ENCODE results near the gene ANKRD33B. TPM values are rescaled to one million over a fixed set of nuclear protein-coding genes. Genes with fewer than 3 reads are reported as not detected.

ANKRD33B gene
- total and polyA plus RNA-seq, 2 experiments from 2014 or later = 0.71 to 1.5 TPM

- DNase-seq = no peak
- Histone ChIP-seq H3K79me2 (ENCODE audit: insufficient read depth) (peaks cover 8% of the 10 kb centered on the region; the same call in 1 of the 2 replicates), H3K9ac (no peak overlapping the region), H3K36me3 (ENCODE audit: low read depth) (peaks cover 15% of the 10 kb centered on the region), H3K4me1 (ENCODE audit: insufficient read depth) (no peaks in the 10 kb centered on the region; the same call in 1 of the 2 replicates), H3K9me2 (ENCODE audit: insufficient read depth) (no peaks in the 10 kb centered on the region), H3K27me3 (replicated peaks; ENCODE audit: insufficient read depth) (no peaks in the 10 kb centered on the region), H2AFZ (no peak overlapping the region), H3K4me3 (no peak overlapping the region), H3F3A (ENCODE audit: insufficient read depth) (no peaks in the 10 kb centered on the region), H3K4me2 (ENCODE audit: unreplicated experiment) (no peak overlapping the region), H3K9me3 (ENCODE audit: low read depth) (no peaks in the 10 kb centered on the region), H3K27ac (no peak overlapping the region), H4K20me1 (ENCODE audit: insufficient read depth) (no peaks in the 10 kb centered on the region)
- in situ Hi-C loops (cut with MboI) = loop anchor here (25.0 kb wide), 2 partner anchors 505 to 1330 kb away; no protein-coding TSS in a partner anchor
- 98 to 99% methylated on average over 22 of the region's 22 CpGs for WGBS, 2 experiments (ENCODE audit: low coverage in 1 of 2, low lambda C conversion rate in 2 of 2, missing lambda C conversion rate in 2 of 2)
- TF ChIP-seq EZH2 (IDR thresholded peaks at IDR 0.05; ENCODE audit: insufficient read depth, poor library complexity, severe bottlenecking) = no peak
- TF ChIP-seq EZH2phosphoT487 (IDR thresholded peaks at IDR 0.05; ENCODE audit: insufficient read depth, low read depth) = no peak
These were observed 118.1 kb downstream of the ANKRD33B start for GRCh38 chr5:10681731-10682679.

GRCh38 chr5:10682801-10683525 lies 119.1 kb downstream of the ANKRD33B start:
- in situ Hi-C loops (cut with MboI) = loop anchor here (25.0 kb wide), 2 partner anchors 504 to 1329 kb away; no protein-coding TSS in a partner anchor
- TF ChIP-seq EZH2phosphoT487 (IDR thresholded peaks at IDR 0.05; ENCODE audit: insufficient read depth, low read depth) = no peak
- TF ChIP-seq EZH2 (IDR thresholded peaks at IDR 0.05; ENCODE audit: insufficient read depth, poor library complexity, severe bottlenecking) = no peak
- no peak for DNase-seq
- 90 to 92% methylated on average over 16 of the region's 16 CpGs for WGBS, 2 experiments (ENCODE audit: low coverage in 1 of 2, low lambda C conversion rate in 2 of 2, missing lambda C conversion rate in 2 of 2)
- no peak overlapping the region for H3K9ac ChIP-seq
- H2AFZ ChIP-seq = no peak overlapping the region
- H3K27me3 ChIP-seq (replicated peaks; ENCODE audit: insufficient read depth) = no peaks in the 10 kb centered on the region
- no peaks in the 10 kb centered on the region for H3K9me2 ChIP-seq (ENCODE audit: insufficient read depth)
- no peak overlapping the region for H3K27ac ChIP-seq
- H3K36me3 ChIP-seq (ENCODE audit: low read depth) = peaks cover 6% of the 10 kb centered on the region
- no peaks in the 10 kb centered on the region for H3F3A ChIP-seq (ENCODE audit: insufficient read depth)
- peaks cover 8% of the 10 kb centered on the region for H3K79me2 ChIP-seq (ENCODE audit: insufficient read depth)
- H3K4me1 ChIP-seq (ENCODE audit: insufficient read depth) = no peaks in the 10 kb centered on the region; the same call in 1 of the 2 replicates
- no peaks in the 10 kb centered on the region for H4K20me1 ChIP-seq (ENCODE audit: insufficient read depth)
- H3K9me3 ChIP-seq (ENCODE audit: low read depth) = no peaks in the 10 kb centered on the region
- no peak overlapping the region for H3K4me2 ChIP-seq (ENCODE audit: unreplicated experiment)
- H3K4me3 ChIP-seq = no peak overlapping the region

GRCh38 chr5:10684303-10685086 lies 120.6 kb downstream of the ANKRD33B start:
- Histone ChIP-seq H3K9me3 (ENCODE audit: low read depth) (no peaks in the 10 kb centered on the region), H4K20me1 (ENCODE audit: insufficient read depth) (no peaks in the 10 kb centered on the region), H3F3A (ENCODE audit: insufficient read depth) (no peaks in the 10 kb centered on the region), H3K9ac (no peak overlapping the region), H3K36me3 (ENCODE audit: low read depth) (peaks cover 6% of the 10 kb centered on the region), H3K4me2 (ENCODE audit: unreplicated experiment) (no peak overlapping the region), H2AFZ (no peak overlapping the region), H3K4me3 (no peak overlapping the region), H3K4me1 (ENCODE audit: insufficient read depth) (0 out of 2 replicates have a peak, but pooled peaks cover 4% of the 10 kb centered on the region), H3K9me2 (ENCODE audit: insufficient read depth) (no peaks in the 10 kb centered on the region), H3K27me3 (replicated peaks; ENCODE audit: insufficient read depth) (no peaks in the 10 kb centered on the region), H3K27ac (no peak overlapping the region), H3K79me2 (ENCODE audit: insufficient read depth) (peaks cover 14% of the 10 kb centered on the region)
- in situ Hi-C loops (cut with MboI) = loop anchor here (25.0 kb wide), 2 partner anchors 503 to 1328 kb away; no protein-coding TSS in a partner anchor
- DNase-seq = no peak
- no peak for TF ChIP-seq EZH2phosphoT487 (IDR thresholded peaks at IDR 0.05; ENCODE audit: insufficient read depth, low read depth)
- no peak for TF ChIP-seq EZH2 (IDR thresholded peaks at IDR 0.05; ENCODE audit: insufficient read depth, poor library complexity, severe bottlenecking)
- WGBS, 2 experiments (ENCODE audit: low coverage in 1 of 2, low lambda C conversion rate in 2 of 2, missing lambda C conversion rate in 2 of 2) = 97 to 99% methylated on average over 11 of the region's 11 CpGs
